K562 (cell line): ENCODE data around the gene TMEM87A. TPM values are rescaled to one million over a fixed set of nuclear protein-coding genes. Genes with fewer than 3 reads are reported as not detected.

ENCODE experiments used
- ATAC-seq: fragments of 200-7000 bp; cut with Tn5 transposase; 3 replicates; pipeline ENCODE4 v1.9.1; 2020; ENCODE audit warnings: moderate library complexity
- BruUV-seq: library from RNA; stranded (reverse); fragments of 400-500 nt; replicated peaks from 2 replicates; lab custom pipeline; 2021; lab: Mats Ljungman, UMichigan
- CTCF ChIA-PET: fragments of 300-600 bp; formaldehyde crosslinking; extraction: SDS; loops from one replicate; lab custom pipeline; 2021; ENCODE audit warnings: low intra/inter-chr PET ratio; lab: Yijun Ruan, JAX
- POLR2A ChIA-PET: fragments of 300-600, 350-650 bp; sonication (Branson Sonifier 250); formaldehyde crosslinking; extraction: SDS; loops from one replicate; lab custom pipeline; 2021; ENCODE audit warnings: antibody characterized with exemption, inconsistent platforms; lab: Yijun Ruan, JAX
- DNase-seq, 4 experiments: peaks; one replicate each; pipeline versions ENCODE4 v3.0.0 to v3.0.0-alpha.2; 2011 to 2018; ENCODE audit warnings: low spot score in 3 of 4, mixed read lengths in 3 of 4; ENCODE audit errors: extremely low read depth in 1 of 4
- FAIRE-seq: peaks from 2 replicates; lab custom pipeline; 2011; peaks lifted over from hg19 to GRCh38; lab: Jason Lieb, UNC
- H2AFZ ChIP-seq: 2 replicates; pipeline ENCODE4 v1.6.0; 2011; ENCODE audit warnings: low read depth, low read length, control low read depth, inconsistent platforms
- H3K27ac ChIP-seq: fragments of 200-600 bp; 3 replicates; pipeline ENCODE4 v1.8.0; 2011; ENCODE audit warnings: low read depth, mild to moderate bottlenecking, control low read depth, inconsistent platforms, low read length, moderate library complexity, mixed read lengths; ENCODE audit errors: extremely low read depth
- H3K27me3 ChIP-seq, 2 experiments: fragments of 300-600 bp in 1 of 2; 2 replicates in 1 of 2; 3 replicates in 1 of 2; pipeline versions ENCODE4 v1.6.0 to v1.8.0; 2011; ENCODE audit warnings: inconsistent platforms in 2 of 2, low read length in 2 of 2, mild to moderate bottlenecking in 1 of 2, mixed read lengths in 1 of 2, moderate library complexity in 1 of 2; ENCODE audit not compliant: control insufficient read depth in 2 of 2, insufficient read depth in 2 of 2
- H3K36me3 ChIP-seq: fragments of 300-600 bp; 3 replicates; pipeline ENCODE4 v1.8.0; 2011; ENCODE audit warnings: mild to moderate bottlenecking, low read length, inconsistent platforms; ENCODE audit not compliant: control insufficient read depth, insufficient read depth
- H3K4me1 ChIP-seq, 2 experiments: fragments of 200-600 bp in 1 of 2; replicated peaks in 1 of 2; 2 replicates in 1 of 2; 3 replicates in 1 of 2; pipeline versions ENCODE4 v1.5.1 to v1.8.0; 2011; ENCODE audit warnings: inconsistent platforms in 2 of 2, low read length in 2 of 2, mild to moderate bottlenecking in 1 of 2, mixed read lengths in 1 of 2, moderate library complexity in 1 of 2; ENCODE audit not compliant: control insufficient read depth in 2 of 2, insufficient read depth in 2 of 2
- H3K4me2 ChIP-seq: 2 replicates; pipeline ENCODE4 v1.6.1; 2011; ENCODE audit warnings: low read length, control low read depth, inconsistent platforms, mixed read lengths; ENCODE audit not compliant: insufficient read depth
- H3K4me3 ChIP-seq: fragments of 200-600 bp; sonication (generic), shearing (Covaris generic); 2 replicates; pipeline ENCODE4 v1.5.1; 2016; ENCODE audit warnings: control low read depth, inconsistent platforms
- H3K79me2 ChIP-seq: fragments of 200-600 bp; 3 replicates; pipeline ENCODE4 v1.8.0; 2011; ENCODE audit warnings: low read length, inconsistent platforms; ENCODE audit not compliant: control insufficient read depth, insufficient read depth
- H3K9ac ChIP-seq, 2 experiments: 2 replicates each; pipeline versions ENCODE4 v1.6.0 to v1.6.1; 2011; ENCODE audit warnings: low read depth in 2 of 2, low read length in 2 of 2, control low read depth in 1 of 2, inconsistent platforms in 1 of 2, mild to moderate bottlenecking in 1 of 2, mixed read lengths in 1 of 2; ENCODE audit not compliant: insufficient read depth in 1 of 2
- H3K9me1 ChIP-seq: one replicate; pipeline ENCODE4 v1.6.0; 2011; ENCODE audit warnings: inconsistent platforms, mild to moderate bottlenecking, low read length, moderate library complexity; ENCODE audit not compliant: control insufficient read depth, insufficient read depth
- H3K9me3 ChIP-seq: replicated peaks from 2 replicates; pipeline ENCODE4 v1.5.1; 2011; ENCODE audit warnings: low read depth, low read length, inconsistent platforms; ENCODE audit not compliant: control insufficient read depth, insufficient read depth
- H4K20me1 ChIP-seq: replicated peaks from 2 replicates; pipeline ENCODE4 v1.6.1; 2011; ENCODE audit warnings: low read length, inconsistent platforms, mixed read lengths; ENCODE audit not compliant: control insufficient read depth, insufficient read depth
- MCM2 ChIP-seq: fragments of 450-650 bp; IDR thresholded peaks from 2 replicates; pipeline ENCODE4 v1.6.1; 2017; ENCODE audit warnings: low read depth, mild to moderate bottlenecking
- ZNF830 ChIP-seq: fragments of 250-450 bp; sonication (Bioruptor Pico); IDR thresholded peaks from 2 replicates; pipeline ENCODE4 v1.5.0; 2021; ENCODE audit warnings: mild to moderate bottlenecking
- WGBS: fragments of 100-300 bp; shearing (Covaris generic); methylation state at CpG from one replicate; pipeline ENCODE4 v1.1.6; 2016; ENCODE audit warnings: low coverage, mixed read lengths; ENCODE audit not compliant: insufficient coverage; ENCODE audit errors: missing lambda C conversion rate; 5-methylcytosine and 5-hydroxymethylcytosine counted together
- in situ Hi-C: fragments of 300-500 bp; cut with MboI; formaldehyde crosslinking; loops from 4 replicates; pipeline ENCODE4 v1.15.0; 2018; ENCODE audit warnings: inconsistent platforms, mixed read lengths
- intact Hi-C: fragments of 100-400 bp; cut with micrococcal nuclease; formaldehyde crosslinking; loops from 2 replicates; pipeline ENCODE4 v1.14.2; 2022
- polyA plus RNA-seq, 8 experiments: library from polyadenylated mRNA; depleted of rRNA in 4 of 8; stranded (reverse) in 5 of 8; unstranded in 3 of 8; fragments of >200 nt; fragmentation: Nextera tagmentation in 2 of 8; fragmentation: Illumina TruSeq in 1 of 8; extraction: Ambion mirVana in 2 of 8; extraction: Trizol in 1 of 8; gene quantifications; 2 replicates each; pipeline versions ENCODE4 v1.2.1 to v1.2.3, GENCODE V29; 2011 to 2014; ENCODE audit warnings: inconsistent platforms in 1 of 8, missing spikeins in 1 of 8
- total RNA-seq, 7 experiments: library from RNA; depleted of rRNA in 6 of 7; stranded (reverse); fragments of >200 nt in 6 of 7; fragmentation: Illumina TruSeq in 2 of 7; extraction: Trizol in 2 of 7; gene quantifications; 2 replicates each; pipeline versions ENCODE4 v1.2.1 to v1.2.3, GENCODE V29; 2011 to 2021; ENCODE audit warnings: low replicate concordance in 1 of 7
- TF ChIP-seq, protein P1 (sequence below), 2 experiments: fragments of 450-650 bp in 1 of 2; sonication (generic) in 1 of 2; formaldehyde crosslinking in 1 of 2; IDR thresholded peaks; 2 replicates each; pipeline versions ENCODE4 v1.7.1 to v1.9.0; 2016 to 2022; ENCODE audit warnings: inconsistent platforms in 1 of 2, mild to moderate bottlenecking in 1 of 2, missing genetic modification reagents in 1 of 2

TMEM87A gene
- total and polyA plus RNA-seq, 9 of the 15 experiments (the other 6 are each of a cell fraction or from before 2014, with no cell fraction given) = 16.6 to 43.3 (median 29.6) TPM

GRCh38 chr15:42240823-42241222 is 32.4 kb downstream of the TMEM87A start:
- FAIRE-seq = no peak
- intact Hi-C loops = no loop called here
- H4K20me1 ChIP-seq = no peaks in the 10 kb centered on the region
- BruUV-seq = no TSS peak
- H3K9ac ChIP-seq = no peak overlapping the region
- H3K9me1 ChIP-seq = no peaks in the 10 kb centered on the region
- no peaks in the 10 kb centered on the region for H3K9me3 ChIP-seq
- no peak overlapping the region for H3K4me3 ChIP-seq
- H3K36me3 ChIP-seq = peaks cover 67% of the 10 kb centered on the region
- TF ChIP-seq ZNF830 (CRISPR knock-in tag) = no peak
- TF ChIP-seq, protein P1, sequence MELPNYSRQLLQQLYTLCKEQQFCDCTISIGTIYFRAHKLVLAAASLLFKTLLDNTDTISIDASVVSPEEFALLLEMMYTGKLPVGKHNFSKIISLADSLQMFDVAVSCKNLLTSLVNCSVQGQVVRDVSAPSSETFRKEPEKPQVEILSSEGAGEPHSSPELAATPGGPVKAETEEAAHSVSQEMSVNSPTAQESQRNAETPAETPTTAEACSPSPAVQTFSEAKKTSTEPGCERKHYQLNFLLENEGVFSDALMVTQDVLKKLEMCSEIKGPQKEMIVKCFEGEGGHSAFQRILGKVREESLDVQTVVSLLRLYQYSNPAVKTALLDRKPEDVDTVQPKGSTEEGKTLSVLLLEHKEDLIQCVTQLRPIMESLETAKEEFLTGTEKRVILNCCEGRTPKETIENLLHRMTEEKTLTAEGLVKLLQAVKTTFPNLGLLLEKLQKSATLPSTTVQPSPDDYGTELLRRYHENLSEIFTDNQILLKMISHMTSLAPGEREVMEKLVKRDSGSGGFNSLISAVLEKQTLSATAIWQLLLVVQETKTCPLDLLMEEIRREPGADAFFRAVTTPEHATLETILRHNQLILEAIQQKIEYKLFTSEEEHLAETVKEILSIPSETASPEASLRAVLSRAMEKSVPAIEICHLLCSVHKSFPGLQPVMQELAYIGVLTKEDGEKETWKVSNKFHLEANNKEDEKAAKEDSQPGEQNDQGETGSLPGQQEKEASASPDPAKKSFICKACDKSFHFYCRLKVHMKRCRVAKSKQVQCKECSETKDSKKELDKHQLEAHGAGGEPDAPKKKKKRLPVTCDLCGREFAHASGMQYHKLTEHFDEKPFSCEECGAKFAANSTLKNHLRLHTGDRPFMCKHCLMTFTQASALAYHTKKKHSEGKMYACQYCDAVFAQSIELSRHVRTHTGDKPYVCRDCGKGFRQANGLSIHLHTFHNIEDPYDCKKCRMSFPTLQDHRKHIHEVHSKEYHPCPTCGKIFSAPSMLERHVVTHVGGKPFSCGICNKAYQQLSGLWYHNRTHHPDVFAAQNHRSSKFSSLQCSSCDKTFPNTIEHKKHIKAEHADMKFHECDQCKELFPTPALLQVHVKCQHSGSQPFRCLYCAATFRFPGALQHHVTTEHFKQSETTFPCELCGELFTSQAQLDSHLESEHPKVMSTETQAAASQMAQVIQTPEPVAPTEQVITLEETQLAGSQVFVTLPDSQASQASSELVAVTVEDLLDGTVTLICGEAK (IDR thresholded peaks at IDR 0.05) = peak; percentile 92
- TF ChIP-seq, protein P1 (CRISPR knock-in tag; IDR thresholded peaks at IDR 0.05) = peak; percentile 79
- TF ChIP-seq MCM2 = no peak
- in situ Hi-C loops = no loop called here
- H3K4me1 ChIP-seq = no peaks in the 10 kb centered on the region; a peak in 1 of 5 replicates
- no peak overlapping the region for H2AFZ ChIP-seq
- no peak overlapping the region for H3K27ac ChIP-seq
- H3K27me3 ChIP-seq = no peaks in the 10 kb centered on the region
- ATAC-seq = no peak
- no peaks in the 10 kb centered on the region for H3K79me2 ChIP-seq
- H3K4me2 ChIP-seq = no peak overlapping the region
- 100% methylated on average over 1 of the region's 1 CpG for WGBS
- no peak for DNase-seq
- ChIA-PET POLR2A (interaction anchor here (0.8 to 1.0 kb wide), 2 partner anchors 11 to 18 kb away, joined by 4 read pairs; no protein-coding TSS in a partner anchor), CTCF (no interaction called here)
